ENCODE results near the gene MLH3.

MLH3 gene

DNA sequence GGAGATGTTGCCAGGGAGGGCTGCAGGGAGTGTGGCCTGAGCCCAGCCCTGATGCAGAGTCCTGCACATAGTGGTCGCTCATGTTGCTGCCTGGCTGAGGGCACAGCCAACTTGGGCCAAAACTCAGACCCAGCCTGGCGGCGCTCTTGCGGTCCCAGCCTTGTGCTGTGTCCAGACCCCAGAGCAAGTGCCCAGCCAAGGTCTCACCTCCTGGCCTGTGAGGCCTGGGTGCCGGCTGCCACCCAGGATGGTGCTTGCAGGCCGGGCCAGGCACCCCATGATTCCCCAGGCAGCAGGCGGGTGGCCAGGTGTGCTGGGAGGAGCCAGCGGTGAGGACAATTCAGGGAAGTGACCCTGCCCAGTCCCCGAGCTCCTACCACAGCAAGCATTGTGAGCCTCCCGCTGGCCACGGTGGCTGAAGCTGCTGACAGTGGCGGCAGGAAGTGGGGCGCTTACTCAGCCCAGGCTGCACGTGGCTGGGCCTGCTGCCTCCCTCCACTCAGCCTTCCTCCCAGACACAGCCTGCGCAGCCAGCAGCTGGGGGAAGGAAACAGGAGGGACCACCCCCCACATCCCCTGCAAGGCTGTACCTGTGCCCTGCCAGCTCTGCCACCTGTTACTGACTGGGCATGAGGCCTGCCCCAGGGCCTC lies 78.1 kb downstream of the MLH3 start:
- peak in 1 of 2 experiments; percentile 2 for DNase-seq (ENCODE audit: low read depth in 1 of 2, low spot score in 1 of 2)
- TF ChIP-seq, protein P1, sequence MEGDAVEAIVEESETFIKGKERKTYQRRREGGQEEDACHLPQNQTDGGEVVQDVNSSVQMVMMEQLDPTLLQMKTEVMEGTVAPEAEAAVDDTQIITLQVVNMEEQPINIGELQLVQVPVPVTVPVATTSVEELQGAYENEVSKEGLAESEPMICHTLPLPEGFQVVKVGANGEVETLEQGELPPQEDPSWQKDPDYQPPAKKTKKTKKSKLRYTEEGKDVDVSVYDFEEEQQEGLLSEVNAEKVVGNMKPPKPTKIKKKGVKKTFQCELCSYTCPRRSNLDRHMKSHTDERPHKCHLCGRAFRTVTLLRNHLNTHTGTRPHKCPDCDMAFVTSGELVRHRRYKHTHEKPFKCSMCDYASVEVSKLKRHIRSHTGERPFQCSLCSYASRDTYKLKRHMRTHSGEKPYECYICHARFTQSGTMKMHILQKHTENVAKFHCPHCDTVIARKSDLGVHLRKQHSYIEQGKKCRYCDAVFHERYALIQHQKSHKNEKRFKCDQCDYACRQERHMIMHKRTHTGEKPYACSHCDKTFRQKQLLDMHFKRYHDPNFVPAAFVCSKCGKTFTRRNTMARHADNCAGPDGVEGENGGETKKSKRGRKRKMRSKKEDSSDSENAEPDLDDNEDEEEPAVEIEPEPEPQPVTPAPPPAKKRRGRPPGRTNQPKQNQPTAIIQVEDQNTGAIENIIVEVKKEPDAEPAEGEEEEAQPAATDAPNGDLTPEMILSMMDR (IDR thresholded peaks at IDR 0.05; ENCODE audit: insufficient read depth, low read length), result no peak
- TF ChIP-seq, protein P2, sequence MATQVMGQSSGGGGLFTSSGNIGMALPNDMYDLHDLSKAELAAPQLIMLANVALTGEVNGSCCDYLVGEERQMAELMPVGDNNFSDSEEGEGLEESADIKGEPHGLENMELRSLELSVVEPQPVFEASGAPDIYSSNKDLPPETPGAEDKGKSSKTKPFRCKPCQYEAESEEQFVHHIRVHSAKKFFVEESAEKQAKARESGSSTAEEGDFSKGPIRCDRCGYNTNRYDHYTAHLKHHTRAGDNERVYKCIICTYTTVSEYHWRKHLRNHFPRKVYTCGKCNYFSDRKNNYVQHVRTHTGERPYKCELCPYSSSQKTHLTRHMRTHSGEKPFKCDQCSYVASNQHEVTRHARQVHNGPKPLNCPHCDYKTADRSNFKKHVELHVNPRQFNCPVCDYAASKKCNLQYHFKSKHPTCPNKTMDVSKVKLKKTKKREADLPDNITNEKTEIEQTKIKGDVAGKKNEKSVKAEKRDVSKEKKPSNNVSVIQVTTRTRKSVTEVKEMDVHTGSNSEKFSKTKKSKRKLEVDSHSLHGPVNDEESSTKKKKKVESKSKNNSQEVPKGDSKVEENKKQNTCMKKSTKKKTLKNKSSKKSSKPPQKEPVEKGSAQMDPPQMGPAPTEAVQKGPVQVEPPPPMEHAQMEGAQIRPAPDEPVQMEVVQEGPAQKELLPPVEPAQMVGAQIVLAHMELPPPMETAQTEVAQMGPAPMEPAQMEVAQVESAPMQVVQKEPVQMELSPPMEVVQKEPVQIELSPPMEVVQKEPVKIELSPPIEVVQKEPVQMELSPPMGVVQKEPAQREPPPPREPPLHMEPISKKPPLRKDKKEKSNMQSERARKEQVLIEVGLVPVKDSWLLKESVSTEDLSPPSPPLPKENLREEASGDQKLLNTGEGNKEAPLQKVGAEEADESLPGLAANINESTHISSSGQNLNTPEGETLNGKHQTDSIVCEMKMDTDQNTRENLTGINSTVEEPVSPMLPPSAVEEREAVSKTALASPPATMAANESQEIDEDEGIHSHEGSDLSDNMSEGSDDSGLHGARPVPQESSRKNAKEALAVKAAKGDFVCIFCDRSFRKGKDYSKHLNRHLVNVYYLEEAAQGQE (IDR thresholded peaks at IDR 0.05; ENCODE audit: insufficient replicate concordance, low read depth), result no peak
- no peak for TF ChIP-seq SPI1 (IDR thresholded peaks at IDR 0.05; ENCODE audit: borderline replicate concordance, low read depth)
- no peak for TF ChIP-seq POLR2AphosphoS5 (IDR thresholded peaks at IDR 0.05; ENCODE audit: low read depth)
- no peak for TF ChIP-seq GABPA (IDR thresholded peaks at IDR 0.05; ENCODE audit: low read depth)

DNA sequence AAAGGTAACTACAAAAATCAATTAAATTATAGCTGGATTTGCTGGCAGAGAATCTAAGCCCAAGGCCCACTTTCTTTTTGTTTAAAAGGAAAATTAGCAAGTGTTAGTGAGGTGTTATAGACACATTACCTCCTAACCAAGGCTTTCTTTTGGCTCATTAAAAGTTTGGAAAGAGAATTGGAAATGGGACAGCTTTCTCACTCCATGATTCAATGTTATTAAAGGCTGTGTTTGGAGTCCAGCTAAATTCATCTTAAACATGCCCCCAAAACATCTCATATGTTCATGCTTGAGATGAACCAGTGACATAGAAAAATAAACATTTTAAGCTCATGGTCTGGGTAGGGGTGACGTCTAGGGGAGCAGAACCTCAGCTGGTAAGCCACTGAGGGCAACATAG lies 82.5 kb downstream of the MLH3 start:
- no peak for DNase-seq (ENCODE audit: low read depth in 1 of 2, low spot score in 1 of 2)
- H3K4me3 ChIP-seq (replicated peaks; ENCODE audit: insufficient read depth, low read length), result no peak overlapping the region
- TF ChIP-seq POLR2AphosphoS5 (IDR thresholded peaks at IDR 0.05; ENCODE audit: low read depth), result no peak
- TF ChIP-seq, protein P2 (IDR thresholded peaks at IDR 0.05; ENCODE audit: insufficient replicate concordance, low read depth), result no peak
- TF ChIP-seq GABPA (IDR thresholded peaks at IDR 0.05; ENCODE audit: low read depth), result no peak
- TF ChIP-seq, protein P1 (IDR thresholded peaks at IDR 0.05; ENCODE audit: insufficient read depth, low read length), result no peak
- no peak for TF ChIP-seq SPI1 (IDR thresholded peaks at IDR 0.05; ENCODE audit: borderline replicate concordance, low read depth)
- H3K27ac ChIP-seq (replicated peaks), result no peak overlapping the region
- no peaks in the 10 kb centered on the region for H3K27me3 ChIP-seq (ENCODE audit: insufficient read depth, poor library complexity, severe bottlenecking)

More for the DNA sequence above, 78.1 kb downstream of the MLH3 start:
- no peak overlapping the region for H3K4me3 ChIP-seq (replicated peaks; ENCODE audit: insufficient read depth, low read length)
- no peaks in the 10 kb centered on the region for H3K27me3 ChIP-seq (ENCODE audit: insufficient read depth, poor library complexity, severe bottlenecking)
- no peak overlapping the region for H3K27ac ChIP-seq (replicated peaks)

DNA sequence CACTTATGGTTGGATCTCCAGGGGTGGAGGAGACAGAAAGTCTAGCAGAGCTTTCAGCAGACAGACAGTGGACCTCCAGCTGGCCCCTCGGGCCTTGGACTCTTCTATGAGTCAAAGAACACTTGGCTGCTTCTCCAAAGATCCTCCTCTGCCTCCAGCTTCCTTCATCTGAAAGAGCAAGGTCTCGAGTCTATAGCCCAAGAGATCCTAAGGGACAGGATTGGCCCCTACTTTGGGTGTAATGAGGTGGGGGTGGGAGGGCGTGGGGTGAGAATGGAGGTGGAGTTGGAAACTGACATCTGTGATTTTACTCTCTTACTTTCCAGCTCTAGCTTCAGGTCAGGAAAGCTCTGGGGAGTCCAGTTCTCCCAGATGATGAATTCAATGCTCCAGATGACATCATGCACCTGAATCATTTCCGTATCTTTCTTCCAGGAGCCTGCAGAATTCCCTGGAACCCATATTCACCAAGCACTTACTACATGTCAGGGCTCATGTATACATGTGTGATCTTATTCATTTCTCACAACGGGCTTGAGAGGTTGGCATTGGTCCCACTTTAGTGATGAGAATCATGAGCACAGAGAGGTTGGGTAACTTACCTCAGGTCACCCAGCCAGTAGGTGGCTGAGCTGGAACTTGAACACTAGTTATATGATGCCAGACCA lies 85.6 kb downstream of the MLH3 start:
- DNase-seq (ENCODE audit: low read depth in 1 of 2, low spot score in 1 of 2), result no peak
- no peak overlapping the region for H3K4me3 ChIP-seq (replicated peaks; ENCODE audit: insufficient read depth, low read length)
- no peaks in the 10 kb centered on the region for H3K27me3 ChIP-seq (ENCODE audit: insufficient read depth, poor library complexity, severe bottlenecking)
- no peak overlapping the region for H3K27ac ChIP-seq (replicated peaks)
- TF ChIP-seq, protein P2 (IDR thresholded peaks at IDR 0.05; ENCODE audit: insufficient replicate concordance, low read depth), result no peak
- TF ChIP-seq SPI1 (IDR thresholded peaks at IDR 0.05; ENCODE audit: borderline replicate concordance, low read depth), result no peak
- no peak for TF ChIP-seq POLR2AphosphoS5 (IDR thresholded peaks at IDR 0.05; ENCODE audit: low read depth)
- no peak for TF ChIP-seq GABPA (IDR thresholded peaks at IDR 0.05; ENCODE audit: low read depth)
- TF ChIP-seq, protein P1 (IDR thresholded peaks at IDR 0.05; ENCODE audit: insufficient read depth, low read length), result no peak
